Transverse colon (tissue), 4 donors: ENCODE data around the gene SBF2.

Experiments
- EP300 ChIP-seq: sonication (generic); formaldehyde crosslinking; IDR thresholded peaks from one replicate; pipeline ENCODE4 v1.6.1; 2017; ENCODE audit warnings: antibody characterized with exemption, low read depth
- POLR2A ChIP-seq: fragments of 450-650 bp; IDR thresholded peaks from one replicate; pipeline ENCODE4 v1.6.1; 2016; ENCODE audit warnings: antibody characterized with exemption, mild to moderate bottlenecking, moderate library complexity
- POLR2AphosphoS5 ChIP-seq, 3 donors: sonication (generic); formaldehyde crosslinking; IDR thresholded peaks; one replicate each; pipeline ENCODE4 v1.6.1; 2016; ENCODE audit warnings: antibody characterized with exemption in 3 of 3
- TF ChIP-seq, protein P1 (sequence below), 5 experiments: fragments of 200-600 bp in 3 of 5; fragments of 450-650 bp in 2 of 5; sonication (generic) in 3 of 5; IDR thresholded peaks; 1 replicate in 2 of 5; 2 replicates in 3 of 5; pipeline ENCODE4 v1.5.1; 2016 to 2017; ENCODE audit warnings: antibody characterized with exemption in 5 of 5, inconsistent platforms in 3 of 5, mild to moderate bottlenecking in 2 of 5, moderate library complexity in 1 of 5

DNA sequence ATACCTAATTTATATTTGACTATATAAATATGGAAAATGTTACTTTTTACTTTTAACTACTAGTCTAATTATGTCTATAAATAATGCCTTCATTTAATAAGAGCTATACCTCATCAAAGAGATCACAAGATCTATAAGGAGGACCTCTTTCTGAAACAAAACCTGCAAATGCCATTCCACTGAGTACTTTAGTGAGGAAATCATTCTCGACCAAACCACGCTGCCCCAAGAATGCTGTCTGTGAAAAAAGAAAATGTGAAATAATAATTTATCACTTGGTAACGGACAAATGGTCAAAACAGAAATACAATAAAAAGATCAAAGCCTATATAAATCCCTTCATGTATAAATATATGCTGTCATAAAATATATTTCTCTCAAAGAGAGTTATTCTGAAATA lies 301.7 kb downstream of the SBF2 start:
- TF ChIP-seq, protein P1, sequence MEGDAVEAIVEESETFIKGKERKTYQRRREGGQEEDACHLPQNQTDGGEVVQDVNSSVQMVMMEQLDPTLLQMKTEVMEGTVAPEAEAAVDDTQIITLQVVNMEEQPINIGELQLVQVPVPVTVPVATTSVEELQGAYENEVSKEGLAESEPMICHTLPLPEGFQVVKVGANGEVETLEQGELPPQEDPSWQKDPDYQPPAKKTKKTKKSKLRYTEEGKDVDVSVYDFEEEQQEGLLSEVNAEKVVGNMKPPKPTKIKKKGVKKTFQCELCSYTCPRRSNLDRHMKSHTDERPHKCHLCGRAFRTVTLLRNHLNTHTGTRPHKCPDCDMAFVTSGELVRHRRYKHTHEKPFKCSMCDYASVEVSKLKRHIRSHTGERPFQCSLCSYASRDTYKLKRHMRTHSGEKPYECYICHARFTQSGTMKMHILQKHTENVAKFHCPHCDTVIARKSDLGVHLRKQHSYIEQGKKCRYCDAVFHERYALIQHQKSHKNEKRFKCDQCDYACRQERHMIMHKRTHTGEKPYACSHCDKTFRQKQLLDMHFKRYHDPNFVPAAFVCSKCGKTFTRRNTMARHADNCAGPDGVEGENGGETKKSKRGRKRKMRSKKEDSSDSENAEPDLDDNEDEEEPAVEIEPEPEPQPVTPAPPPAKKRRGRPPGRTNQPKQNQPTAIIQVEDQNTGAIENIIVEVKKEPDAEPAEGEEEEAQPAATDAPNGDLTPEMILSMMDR (IDR thresholded peaks at IDR 0.05): no peak
- TF ChIP-seq POLR2AphosphoS5 (IDR thresholded peaks at IDR 0.05) (no peak), POLR2A (no peak), EP300 (no peak)
